GM15510 (cell line): ENCODE measurements around the gene BTNL2.

ENCODE experiments used
- POLR2A ChIP-seq: IDR thresholded peaks from 3 replicates; pipeline ENCODE4 v1.6.1; 2011; ENCODE audit warnings: borderline replicate concordance; ENCODE audit not compliant: insufficient read length; ENCODE audit errors: extremely low read depth

The BTNL2 gene, protein sequence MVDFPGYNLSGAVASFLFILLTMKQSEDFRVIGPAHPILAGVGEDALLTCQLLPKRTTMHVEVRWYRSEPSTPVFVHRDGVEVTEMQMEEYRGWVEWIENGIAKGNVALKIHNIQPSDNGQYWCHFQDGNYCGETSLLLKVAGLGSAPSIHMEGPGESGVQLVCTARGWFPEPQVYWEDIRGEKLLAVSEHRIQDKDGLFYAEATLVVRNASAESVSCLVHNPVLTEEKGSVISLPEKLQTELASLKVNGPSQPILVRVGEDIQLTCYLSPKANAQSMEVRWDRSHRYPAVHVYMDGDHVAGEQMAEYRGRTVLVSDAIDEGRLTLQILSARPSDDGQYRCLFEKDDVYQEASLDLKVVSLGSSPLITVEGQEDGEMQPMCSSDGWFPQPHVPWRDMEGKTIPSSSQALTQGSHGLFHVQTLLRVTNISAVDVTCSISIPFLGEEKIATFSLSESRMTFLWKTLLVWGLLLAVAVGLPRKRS

DNA sequence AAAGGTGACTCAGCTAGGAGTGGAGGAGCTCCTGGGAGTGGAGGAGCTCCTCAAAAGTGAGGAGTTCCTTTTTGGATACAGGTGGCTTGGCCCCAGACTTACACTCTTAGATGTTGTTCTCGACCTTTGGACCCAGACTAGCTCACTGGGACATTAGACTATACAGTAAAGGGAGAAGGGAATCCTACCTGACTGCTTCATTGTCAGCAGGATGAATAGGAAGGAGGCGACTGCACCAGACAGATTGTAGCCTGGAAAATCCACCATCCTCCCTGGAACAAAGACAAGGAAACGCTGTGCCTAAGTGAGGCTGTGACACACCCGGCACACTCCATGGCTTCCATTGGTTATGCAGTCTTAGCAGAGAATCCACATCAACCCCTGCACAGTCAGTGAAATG, at the start of gene BTNL2:
Gene BTNL2 (minus strand): TSS at position 325 of the 400 bp plus-strand sequence. CDS start 58 bp downstream, at position 267.
- TF ChIP-seq POLR2A, result no peak

GRCh38 chr6:32449088-32449736, 42.2 kb upstream of the BTNL2 start:
- no peak for TF ChIP-seq POLR2A

GRCh38 chr6:32447932-32448331, 41.0 kb upstream of the BTNL2 start:
- no peak for TF ChIP-seq POLR2A

GRCh38 chr6:32445321-32445854, 38.4 kb upstream of the BTNL2 start:
- TF ChIP-seq POLR2A, result no peak

- peak; percentile 8 for TF ChIP-seq POLR2A
These were observed 37.5 kb upstream of the BTNL2 start for GRCh38 chr6:32444433-32444832.

- TF ChIP-seq POLR2A, result no peak
These were observed 36.1 kb upstream of the BTNL2 start for GRCh38 chr6:32442977-32443552.

DNA sequence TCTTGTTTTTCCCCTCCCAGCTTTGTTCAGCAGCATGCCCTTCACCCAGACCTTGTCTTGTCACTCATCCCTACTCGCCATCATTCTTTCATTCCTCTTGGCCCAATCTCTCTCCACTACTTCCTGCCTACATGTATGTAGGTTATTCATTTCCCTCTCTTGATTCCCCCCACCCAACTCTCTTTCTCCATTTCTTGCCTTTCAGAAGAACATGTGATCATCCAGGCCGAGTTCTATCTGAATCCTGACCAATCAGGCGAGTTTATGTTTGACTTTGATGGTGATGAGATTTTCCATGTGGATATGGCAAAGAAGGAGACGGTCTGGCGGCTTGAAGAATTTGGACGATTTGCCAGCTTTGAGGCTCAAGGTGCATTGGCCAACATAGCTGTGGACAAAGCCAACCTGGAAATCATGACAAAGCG, 35.3 kb upstream of the BTNL2 start:
- no peak for TF ChIP-seq POLR2A

- peak; percentile 88 for TF ChIP-seq POLR2A
These were observed 32.7 kb upstream of the BTNL2 start, which contains the start of gene HLA-DRA for GRCh38 chr6:32439602-32440214. HLA-DRA (plus strand) TSS chr6:32439887; CDS start chr6:32439951, 64 bp downstream.

- TF ChIP-seq POLR2A, result no peak
These were observed 32.2 kb upstream of the BTNL2 start for GRCh38 chr6:32439139-32439538.

- no peak for TF ChIP-seq POLR2A
These were observed 30.2 kb upstream of the BTNL2 start for GRCh38 chr6:32436995-32437836.

DNA sequence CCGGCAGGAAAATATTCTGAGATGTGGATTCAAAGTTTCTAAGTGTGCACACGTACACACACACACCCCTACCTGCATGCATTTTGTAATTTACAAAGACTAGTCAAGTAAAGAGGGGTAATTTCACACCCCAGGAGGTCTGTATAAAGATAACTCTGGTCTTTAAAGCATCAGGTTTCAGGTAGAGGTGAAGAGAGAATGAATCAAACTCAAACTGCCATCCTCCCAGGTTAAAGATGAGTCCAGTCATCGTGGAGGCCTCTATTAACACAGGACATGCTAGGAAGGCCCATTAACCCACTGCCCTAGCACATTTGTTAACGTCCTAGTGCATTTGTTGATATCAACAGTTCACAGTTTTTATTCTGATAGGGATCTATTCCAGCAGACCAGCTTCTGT, 29.2 kb upstream of the BTNL2 start:
- no peak for TF ChIP-seq POLR2A

- TF ChIP-seq POLR2A, result no peak
These were observed 25.1 kb upstream of the BTNL2 start for GRCh38 chr6:32432050-32432450.

- TF ChIP-seq POLR2A, result no peak
These were observed 24.2 kb upstream of the BTNL2 start for GRCh38 chr6:32431142-32431541.

- no peak for TF ChIP-seq POLR2A
These were observed 23.2 kb upstream of the BTNL2 start for GRCh38 chr6:32430179-32430578.
